Suprapubic skin (tissue), 4 donors: Measurements from ENCODE around the gene ZBED6. TPM values are rescaled to one million over a fixed set of nuclear protein-coding genes. Genes with fewer than 3 reads are reported as not detected.
A peak's percentile ranks its signal among the peaks of the same experiment; 100 is the strongest.
"Not testable (repeated sequence)": the region's sequence is repeated elsewhere in the genome, so short reads cannot be mapped to it uniquely, and the experiment has no call there.

Experiments
- DNase-seq, 2 donors: peaks; one replicate each; pipeline ENCODE4 v3.0.0-alpha.2; 2019; ENCODE audit warnings: low spot score in 2 of 2
- H3K27ac ChIP-seq: fragments of 200-600 bp; sonication (generic); one replicate; pipeline ENCODE4 v1.5.1; 2019
- H3K27me3 ChIP-seq: fragments of 200-600 bp; sonication (generic); one replicate; pipeline ENCODE4 v1.5.1; 2019
- H3K36me3 ChIP-seq: fragments of 200-600 bp; sonication (generic); one replicate; pipeline ENCODE4 v1.5.1; 2019
- H3K4me1 ChIP-seq: fragments of 200-600 bp; sonication (generic); one replicate; pipeline ENCODE4 v1.5.1; 2019
- H3K4me3 ChIP-seq: fragments of 200-600 bp; sonication (generic); one replicate; pipeline ENCODE4 v1.5.1; 2019; ENCODE audit warnings: mild to moderate bottlenecking
- H3K9me3 ChIP-seq: fragments of 200-600 bp; sonication (generic); one replicate; pipeline ENCODE4 v1.5.1; 2019
- EP300 ChIP-seq: sonication (generic); formaldehyde crosslinking; IDR thresholded peaks from one replicate; pipeline ENCODE4 v1.6.1; 2017; ENCODE audit warnings: antibody characterized with exemption
- POLR2A ChIP-seq, 2 donors: fragments of 450-650 bp; IDR thresholded peaks; one replicate each; pipeline ENCODE4 v1.6.1; 2017; ENCODE audit warnings: antibody characterized with exemption in 2 of 2, mild to moderate bottlenecking in 2 of 2, moderate library complexity in 2 of 2
- POLR2AphosphoS5 ChIP-seq, 3 donors: sonication (generic); formaldehyde crosslinking; IDR thresholded peaks; one replicate each; pipeline ENCODE4 v1.6.1; 2017; ENCODE audit warnings: antibody characterized with exemption in 3 of 3
- WGBS: methylation state at CpG from one replicate; pipeline ENCODE4 v1.1.5; 2018; 5-methylcytosine and 5-hydroxymethylcytosine counted together
- total RNA-seq, 4 donors: library from RNA; depleted of rRNA; stranded (reverse); fragments of >200 nt; gene quantifications; one replicate each; pipeline ENCODE4 v1.1.0, GENCODE V29; 2016
- TF ChIP-seq, protein P1 (sequence below), 2 donors: fragments of 200-600 bp in 1 of 2; fragments of 450-650 bp in 1 of 2; sonication (generic) in 1 of 2; IDR thresholded peaks; one replicate each; pipeline ENCODE4 v1.5.1; 2016 to 2019; ENCODE audit warnings: antibody characterized with exemption in 2 of 2, mild to moderate bottlenecking in 1 of 2, moderate library complexity in 1 of 2

ZBED6 gene
- total RNA-seq, 4 donors from 2014 or later: 19.2 to 76.7 (median 30.3) TPM

DNA sequence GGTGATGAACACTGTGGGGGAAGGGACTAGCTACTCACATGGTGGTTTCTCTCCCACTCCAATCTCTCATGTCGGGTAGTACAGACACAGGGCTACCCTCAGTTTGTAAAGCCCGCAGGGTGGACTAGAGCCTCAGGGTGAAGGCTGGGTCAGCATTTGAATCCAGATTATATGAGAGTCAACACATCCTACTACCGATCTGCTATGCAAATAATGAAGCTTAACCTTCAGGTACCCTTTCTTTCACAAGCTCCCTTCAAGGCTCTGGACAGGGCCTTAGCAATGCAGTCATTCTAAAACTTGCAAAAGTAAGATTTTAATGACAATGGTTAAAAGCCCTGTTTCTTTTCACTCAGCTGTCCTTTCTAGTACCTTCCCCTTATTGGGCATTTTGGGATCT lies 5.5 kb upstream of the ZBED6 start:
- no peak for DNase-seq
- H3K36me3 ChIP-seq: no peaks in the 10 kb centered on the region
- TF ChIP-seq, protein P1, sequence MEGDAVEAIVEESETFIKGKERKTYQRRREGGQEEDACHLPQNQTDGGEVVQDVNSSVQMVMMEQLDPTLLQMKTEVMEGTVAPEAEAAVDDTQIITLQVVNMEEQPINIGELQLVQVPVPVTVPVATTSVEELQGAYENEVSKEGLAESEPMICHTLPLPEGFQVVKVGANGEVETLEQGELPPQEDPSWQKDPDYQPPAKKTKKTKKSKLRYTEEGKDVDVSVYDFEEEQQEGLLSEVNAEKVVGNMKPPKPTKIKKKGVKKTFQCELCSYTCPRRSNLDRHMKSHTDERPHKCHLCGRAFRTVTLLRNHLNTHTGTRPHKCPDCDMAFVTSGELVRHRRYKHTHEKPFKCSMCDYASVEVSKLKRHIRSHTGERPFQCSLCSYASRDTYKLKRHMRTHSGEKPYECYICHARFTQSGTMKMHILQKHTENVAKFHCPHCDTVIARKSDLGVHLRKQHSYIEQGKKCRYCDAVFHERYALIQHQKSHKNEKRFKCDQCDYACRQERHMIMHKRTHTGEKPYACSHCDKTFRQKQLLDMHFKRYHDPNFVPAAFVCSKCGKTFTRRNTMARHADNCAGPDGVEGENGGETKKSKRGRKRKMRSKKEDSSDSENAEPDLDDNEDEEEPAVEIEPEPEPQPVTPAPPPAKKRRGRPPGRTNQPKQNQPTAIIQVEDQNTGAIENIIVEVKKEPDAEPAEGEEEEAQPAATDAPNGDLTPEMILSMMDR (IDR thresholded peaks at IDR 0.05): no peak
- no peak for TF ChIP-seq POLR2AphosphoS5 (IDR thresholded peaks at IDR 0.05)
- H3K4me1 ChIP-seq: peaks cover 3% of the 10 kb centered on the region
- H3K27me3 ChIP-seq: no peaks in the 10 kb centered on the region
- H3K27ac ChIP-seq: no peak overlapping the region
- H3K4me3 ChIP-seq: no peak overlapping the region
- 92% methylated on average over 3 of the region's 3 CpGs for WGBS
- H3K9me3 ChIP-seq: no peaks in the 10 kb centered on the region

DNA sequence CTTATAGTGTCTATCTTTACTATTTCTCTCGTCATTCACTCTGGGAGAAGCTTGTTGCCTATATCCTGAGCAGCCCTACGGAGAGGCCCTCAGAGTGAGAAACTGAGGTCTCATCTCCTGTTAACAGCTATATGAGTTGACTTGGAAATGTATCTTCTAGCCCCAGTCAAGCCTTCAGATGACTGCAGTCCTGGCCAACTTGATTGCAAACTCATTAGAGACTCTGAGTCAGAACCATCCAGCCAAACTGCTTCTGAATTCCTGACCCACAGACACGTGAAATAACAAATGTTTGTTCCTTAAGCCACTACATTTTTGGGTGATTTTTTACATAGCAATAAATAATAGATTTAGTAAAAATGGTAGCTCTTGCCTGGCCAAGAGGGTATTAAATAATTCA lies 3.9 kb upstream of the ZBED6 start:
- WGBS: 76% methylated on average over 3 of the region's 3 CpGs
- Histone ChIP-seq H3K4me1 (peaks cover 7% of the 10 kb centered on the region), H3K9me3 (no peaks in the 10 kb centered on the region), H3K4me3 (no peak overlapping the region), H3K27me3 (no peaks in the 10 kb centered on the region), H3K36me3 (no peaks in the 10 kb centered on the region), H3K27ac (no peak overlapping the region)
- TF ChIP-seq POLR2AphosphoS5 (IDR thresholded peaks at IDR 0.05) (no peak), POLR2A (IDR thresholded peaks at IDR 0.05) (no peak), EP300 (no peak)
- TF ChIP-seq, protein P1 (IDR thresholded peaks at IDR 0.05): no peak
- DNase-seq: no peak

DNA sequence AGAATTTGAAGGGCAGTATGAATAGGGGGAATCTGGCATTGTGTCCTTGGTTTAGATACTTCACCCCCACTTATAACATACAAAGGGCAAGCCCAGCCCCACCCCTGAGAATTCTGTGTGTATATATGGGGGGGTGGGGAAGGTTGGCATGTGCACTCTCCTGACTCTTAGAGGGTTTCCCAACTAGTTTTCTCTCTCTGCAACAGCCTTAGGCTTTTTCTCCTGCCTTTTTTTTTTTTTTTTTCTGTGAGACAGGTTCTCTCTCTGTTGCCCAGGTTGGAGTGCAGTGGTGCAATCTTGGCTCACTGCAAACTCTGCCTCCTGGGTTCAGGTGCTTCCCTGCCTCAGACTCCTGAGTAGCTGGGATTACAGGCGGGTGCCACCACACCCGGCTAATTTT lies 2.9 kb upstream of the ZBED6 start:
- peaks cover 16% of the 10 kb centered on the region for H3K4me1 ChIP-seq
- H3K9me3 ChIP-seq: no peaks in the 10 kb centered on the region
- DNase-seq: no peak
- no peak for TF ChIP-seq POLR2AphosphoS5 (IDR thresholded peaks at IDR 0.05)
- TF ChIP-seq, protein P1 (IDR thresholded peaks at IDR 0.05): no peak
- no peak for TF ChIP-seq EP300
- no peak for TF ChIP-seq POLR2A (IDR thresholded peaks at IDR 0.05)
- no peaks in the 10 kb centered on the region for H3K36me3 ChIP-seq
- 24% methylated on average over 2 of the region's 2 CpGs for WGBS
- H3K27ac ChIP-seq: no peak overlapping the region
- H3K4me3 ChIP-seq: no peak overlapping the region
- H3K27me3 ChIP-seq: no peaks in the 10 kb centered on the region

DNA sequence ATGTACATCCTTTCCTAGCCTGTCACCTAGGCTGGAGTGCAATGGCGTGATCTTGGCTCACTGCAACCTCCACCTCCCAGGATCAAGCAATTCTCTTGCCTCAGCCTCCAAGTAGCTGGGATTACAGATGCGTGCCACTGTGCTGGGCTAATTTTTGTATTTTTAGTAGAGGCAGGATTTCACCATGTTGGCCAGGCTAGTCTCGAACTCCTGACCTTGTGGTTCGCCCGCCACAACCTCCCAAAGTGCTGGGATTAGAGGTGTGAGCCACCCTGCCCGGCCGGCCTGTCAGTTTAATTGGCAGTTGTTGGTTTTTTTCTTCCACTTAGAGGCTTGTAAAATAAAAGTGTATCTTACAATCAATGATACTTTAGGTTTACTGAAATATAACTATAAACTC lies 1.9 kb upstream of the ZBED6 start:
- not testable (repeated sequence) for H3K36me3 ChIP-seq, DNase-seq, H3K4me3 ChIP-seq, H3K27me3 ChIP-seq, H3K27ac ChIP-seq, H3K9me3 ChIP-seq
- 95% methylated on average over 7 of the region's 7 CpGs for WGBS
- peaks cover 27% of the 10 kb centered on the region for H3K4me1 ChIP-seq

DNA sequence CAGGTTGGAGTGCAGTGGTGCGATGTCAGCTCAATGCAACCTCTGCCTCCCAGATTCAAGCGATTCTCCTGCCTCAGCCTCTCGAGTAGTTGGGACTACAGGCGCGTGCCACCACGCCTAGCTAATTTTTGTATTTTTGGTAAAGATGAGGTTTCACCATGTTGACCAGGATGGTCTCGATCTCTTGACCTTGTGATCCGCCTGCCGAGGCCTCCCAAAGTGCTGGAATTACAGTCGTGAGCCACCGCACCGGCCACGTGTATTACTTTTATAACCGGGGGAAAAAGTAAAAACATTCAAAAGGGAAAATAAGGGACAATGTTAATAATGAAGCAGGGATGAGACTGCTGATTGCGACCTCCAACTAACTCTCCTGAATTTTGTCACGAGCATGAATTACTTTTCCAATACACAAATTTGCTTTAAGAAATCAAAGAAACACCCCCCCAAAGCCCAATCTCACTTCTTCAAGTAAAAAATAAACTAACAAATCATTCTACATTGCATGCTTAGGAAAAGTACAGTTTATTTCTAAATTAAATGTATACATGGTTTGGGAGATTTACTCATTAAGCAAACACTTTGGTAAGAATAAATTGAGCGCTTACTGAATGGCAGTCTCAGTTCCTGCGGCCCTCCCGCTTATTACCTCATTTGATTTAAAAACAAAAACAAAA lies 521 bp upstream of the ZBED6 start:
- DNase-seq: no peak
- peak overlapping the region; percentile 90 for H3K4me3 ChIP-seq
- peaks cover 4% of the 10 kb centered on the region for H3K36me3 ChIP-seq
- H3K27ac ChIP-seq: peak overlapping the region; percentile 98
- H3K9me3 ChIP-seq: no peaks in the 10 kb centered on the region
- peaks cover 40% of the 10 kb centered on the region for H3K4me1 ChIP-seq
- no peak for TF ChIP-seq EP300
- no peak for TF ChIP-seq POLR2A (IDR thresholded peaks at IDR 0.05)
- 67% methylated on average over 19 of the region's 19 CpGs for WGBS
- no peaks in the 10 kb centered on the region for H3K27me3 ChIP-seq

DNA sequence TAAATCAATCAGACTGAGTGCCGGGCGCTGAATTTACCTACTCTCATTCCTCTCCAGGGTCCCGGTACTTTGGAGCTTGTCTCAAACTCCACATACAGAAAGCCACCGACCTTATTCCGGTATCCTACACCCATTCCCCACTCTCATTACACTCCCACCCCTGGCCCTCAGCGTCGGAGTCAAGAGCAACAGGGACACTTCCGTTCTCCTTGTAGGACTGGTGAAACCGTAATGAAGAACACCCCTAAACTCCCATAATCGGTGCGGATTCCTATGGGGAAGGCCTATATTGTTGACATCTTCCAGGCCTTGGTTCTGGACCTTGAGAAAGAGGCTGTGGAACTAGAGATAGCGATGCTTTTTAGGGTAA lies 798 bp downstream of the ZBED6 start:
- peak in 1 of 2 donors; percentile 67 for DNase-seq

More for the DNA sequence above, 798 bp downstream of the ZBED6 start:
- H3K27ac ChIP-seq: peak overlapping the region; percentile 98
- H3K9me3 ChIP-seq: no peaks in the 10 kb centered on the region
- H3K27me3 ChIP-seq: no peaks in the 10 kb centered on the region
- TF ChIP-seq, protein P1 (IDR thresholded peaks at IDR 0.05): no peak
- no peak for TF ChIP-seq POLR2AphosphoS5 (IDR thresholded peaks at IDR 0.05)
- 1% methylated on average over 12 of the region's 12 CpGs for WGBS
- peaks cover 4% of the 10 kb centered on the region for H3K36me3 ChIP-seq
- peaks cover 53% of the 10 kb centered on the region for H3K4me1 ChIP-seq
- peak overlapping the region; percentile 90 for H3K4me3 ChIP-seq
